GM20000 (cell line): ENCODE measurements around the gene BICDL1.

Experiments
- DNase-seq: peaks from one replicate; pipeline ENCODE4 v3.0.0; 2012; ENCODE audit warnings: low spot score
- CTCF ChIP-seq: IDR thresholded peaks from 2 replicates; pipeline ENCODE4 v1.5.1; 2012; ENCODE audit warnings: mild to moderate bottlenecking, control low read depth; ENCODE audit errors: extremely low read depth, missing control alignments

Gene BICDL1

GRCh38 chr12:120115692-120116440 is 126.8 kb downstream of the BICDL1 start:
- no peak for TF ChIP-seq CTCF
- no peak for DNase-seq

GRCh38 chr12:120116441-120116791 is 127.4 kb downstream of the BICDL1 start, which contains the start of gene RAB35:
RAB35 (minus strand) TSS chr12:120116753; CDS start chr12:120116650, 103 bp downstream.
- TF ChIP-seq CTCF: no peak
- DNase-seq: no peak

GRCh38 chr12:120116792-120117651 is 128.0 kb downstream of the BICDL1 start:
- peak; percentile 99 for DNase-seq
- TF ChIP-seq CTCF: no peak

- DNase-seq: no peak
- TF ChIP-seq CTCF: no peak
These were observed 128.9 kb downstream of the BICDL1 start for GRCh38 chr12:120117961-120118320.

GRCh38 chr12:120118321-120119061 is 129.5 kb downstream of the BICDL1 start:
- no peak for DNase-seq

GRCh38 chr12:120119271-120119973 is 130.4 kb downstream of the BICDL1 start:
- DNase-seq: peak; percentile 69
- TF ChIP-seq CTCF: no peak

More at GRCh38 chr12:120118321-120119061, 129.5 kb downstream of the BICDL1 start:
- no peak for TF ChIP-seq CTCF
